Ureter (tissue), 1 donor: ENCODE results near the gene KCNH4. TPM values are rescaled to one million over a fixed set of nuclear protein-coding genes. Genes with fewer than 3 reads are reported as not detected.

Experiments
- DNase-seq: peaks from one replicate; pipeline ENCODE4 v3.0.0-alpha.2; 2020; ENCODE audit warnings: low spot score
- total RNA-seq: library from RNA; stranded (reverse); gene quantifications from one replicate; pipeline ENCODE4 v1.2.4, GENCODE V29; 2023
- donor health status: DM: yes; HTN: yes; CAD: no.

KCNH4 gene
- total RNA-seq, 1 donor from 2014 or later: 0.99 TPM

DNA sequence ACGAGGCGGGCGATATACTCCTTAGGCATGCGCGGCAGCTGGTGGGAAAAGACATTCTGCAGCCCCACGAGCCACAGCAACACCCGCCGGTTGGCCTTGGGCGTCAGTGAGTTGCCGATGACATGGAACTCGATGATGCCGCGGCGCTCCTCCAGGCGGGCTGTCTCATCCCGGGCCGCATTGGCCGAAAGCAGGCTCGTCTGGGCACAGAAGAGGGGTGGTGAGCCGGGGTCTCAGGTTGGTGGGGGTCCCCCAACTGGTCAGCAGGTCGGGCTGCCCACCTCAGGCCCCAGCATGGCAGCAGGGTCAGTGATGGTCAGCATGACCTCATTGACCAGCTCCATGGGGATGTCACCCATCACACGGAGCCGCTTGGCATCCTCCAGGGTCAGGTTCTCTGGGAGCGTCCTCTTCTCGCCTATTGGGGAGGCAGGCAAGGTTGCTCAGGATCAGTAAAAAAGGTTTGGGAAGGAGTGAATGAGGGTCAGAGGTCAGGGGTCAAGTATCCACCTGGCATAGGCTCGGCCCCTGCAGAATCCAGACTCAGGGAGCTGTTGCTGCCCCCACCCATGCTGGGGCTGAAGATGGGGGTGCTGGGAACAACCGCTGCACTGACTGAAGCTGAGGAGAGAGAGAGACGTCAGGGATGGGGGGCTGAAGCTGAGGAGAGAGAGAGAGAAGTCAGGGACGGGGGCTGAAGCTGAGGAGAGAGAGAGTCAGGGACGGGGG is 63.4 kb downstream of the KCNH4 start:
- no peak for DNase-seq

- DNase-seq: peak; percentile 88
These were observed 64.1 kb downstream of the KCNH4 start for GRCh38 chr17:42116705-42117396.

DNA sequence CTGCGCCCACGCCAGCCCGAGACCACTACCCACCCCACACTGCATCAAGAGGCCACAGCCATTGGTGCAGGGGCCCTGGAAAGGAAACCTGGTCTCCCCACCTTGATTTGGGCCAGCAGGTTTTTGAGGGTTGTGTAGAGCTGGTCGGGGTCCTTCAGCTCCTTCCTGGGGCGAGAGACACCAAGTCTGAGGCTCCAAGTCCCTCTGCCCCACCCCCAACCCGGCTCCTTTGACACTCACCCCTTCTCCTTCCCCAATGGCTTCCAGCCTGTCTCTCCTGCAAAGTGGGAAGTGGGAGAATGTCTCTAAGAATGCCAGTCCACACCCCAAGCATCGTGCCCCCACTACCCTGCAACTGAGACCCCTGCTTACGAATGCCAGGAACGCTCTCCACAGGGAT is 66.8 kb downstream of the KCNH4 start:
- DNase-seq: no peak

GRCh38 chr17:42113293-42114069 is 67.5 kb downstream of the KCNH4 start:
- DNase-seq: no peak

DNA sequence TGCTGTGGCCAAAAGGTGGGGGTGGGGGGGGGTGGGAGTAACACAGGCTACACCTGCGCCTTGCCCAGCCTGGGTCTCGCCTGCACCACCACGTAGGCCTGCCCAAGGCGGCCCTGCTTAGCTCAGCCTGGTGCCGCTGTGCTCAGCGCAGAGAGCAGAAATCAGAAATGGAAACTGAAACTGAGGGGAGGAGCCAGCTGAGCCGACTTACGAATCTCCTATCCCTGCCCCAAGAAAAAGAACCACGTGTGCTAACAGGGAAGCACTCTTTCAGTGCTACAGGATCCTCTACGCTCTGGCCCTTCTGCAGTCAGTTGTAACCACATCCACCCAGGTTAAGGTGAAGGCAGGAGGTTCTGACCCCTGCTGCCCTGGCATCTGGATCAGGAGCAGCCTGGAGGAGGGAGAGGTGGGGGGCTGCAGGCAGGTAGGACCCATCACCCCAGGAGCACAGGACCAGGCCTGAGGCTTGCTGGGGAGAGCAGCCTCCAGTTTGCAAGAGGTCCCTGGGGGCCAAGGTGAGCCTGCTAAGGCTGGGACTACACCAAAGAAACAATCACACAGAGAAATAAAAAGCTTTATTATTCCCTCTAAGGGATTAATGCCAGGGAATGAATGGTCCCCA is 68.3 kb downstream of the KCNH4 start, which contains the start of gene DHX58:
Gene DHX58, minus strand, starts transcription at position 163 of the 625 bp plus-strand sequence. CDS start 822 bp downstream, outside the sequence.
- peak; percentile 84 for DNase-seq

DNA sequence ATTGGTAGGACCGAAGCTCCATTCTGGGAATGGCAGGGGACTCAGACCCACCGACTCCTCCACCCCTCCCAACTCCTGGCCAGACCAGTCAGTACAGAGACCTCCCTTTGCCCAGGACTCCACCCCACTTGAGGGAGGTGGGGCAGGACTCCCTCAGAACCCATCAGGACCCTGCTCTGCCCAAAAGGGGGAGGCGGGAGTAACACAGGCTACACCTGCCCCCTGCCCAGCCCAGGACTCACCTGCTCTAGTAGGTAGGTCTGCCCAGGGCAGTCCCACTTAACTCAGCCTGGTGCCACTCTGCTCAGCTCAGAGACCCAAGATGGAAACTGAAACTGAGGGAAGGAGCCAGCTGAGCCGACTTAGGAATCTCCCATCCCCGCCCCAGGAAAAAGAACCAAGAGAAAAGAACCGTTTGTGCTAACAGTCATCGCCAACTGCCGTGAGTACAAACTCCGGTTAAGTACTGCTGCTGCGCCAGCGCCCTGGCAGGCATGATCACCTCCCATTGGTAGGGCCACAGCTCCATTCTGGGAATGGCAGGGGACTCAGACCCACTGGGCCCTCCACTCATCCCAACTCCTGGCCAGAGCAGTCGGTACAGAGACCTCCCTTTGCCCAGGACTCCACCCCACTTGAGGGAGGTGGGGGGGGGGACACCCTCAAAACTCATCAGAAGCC is 68.9 kb downstream of the KCNH4 start:
- DNase-seq: no peak

DNA sequence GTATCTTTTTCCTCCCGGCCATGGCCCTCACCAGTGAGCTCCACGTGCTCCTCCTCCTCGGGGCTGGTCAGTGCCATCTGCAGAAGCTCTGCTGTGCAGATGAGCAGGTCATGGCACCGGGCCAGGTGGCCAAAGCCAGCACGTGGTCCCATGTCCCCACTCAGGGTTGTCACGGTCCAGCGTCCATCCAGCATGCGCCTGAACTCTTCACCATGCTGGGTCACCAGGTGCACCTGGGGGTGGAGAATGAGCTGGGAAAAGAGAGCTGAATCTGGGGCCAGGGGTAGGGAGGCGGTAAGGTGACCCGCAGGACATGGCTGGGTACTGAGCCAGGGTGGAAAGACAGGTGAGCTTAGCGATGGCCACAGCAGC is 69.7 kb downstream of the KCNH4 start:
- DNase-seq: no peak

DNA sequence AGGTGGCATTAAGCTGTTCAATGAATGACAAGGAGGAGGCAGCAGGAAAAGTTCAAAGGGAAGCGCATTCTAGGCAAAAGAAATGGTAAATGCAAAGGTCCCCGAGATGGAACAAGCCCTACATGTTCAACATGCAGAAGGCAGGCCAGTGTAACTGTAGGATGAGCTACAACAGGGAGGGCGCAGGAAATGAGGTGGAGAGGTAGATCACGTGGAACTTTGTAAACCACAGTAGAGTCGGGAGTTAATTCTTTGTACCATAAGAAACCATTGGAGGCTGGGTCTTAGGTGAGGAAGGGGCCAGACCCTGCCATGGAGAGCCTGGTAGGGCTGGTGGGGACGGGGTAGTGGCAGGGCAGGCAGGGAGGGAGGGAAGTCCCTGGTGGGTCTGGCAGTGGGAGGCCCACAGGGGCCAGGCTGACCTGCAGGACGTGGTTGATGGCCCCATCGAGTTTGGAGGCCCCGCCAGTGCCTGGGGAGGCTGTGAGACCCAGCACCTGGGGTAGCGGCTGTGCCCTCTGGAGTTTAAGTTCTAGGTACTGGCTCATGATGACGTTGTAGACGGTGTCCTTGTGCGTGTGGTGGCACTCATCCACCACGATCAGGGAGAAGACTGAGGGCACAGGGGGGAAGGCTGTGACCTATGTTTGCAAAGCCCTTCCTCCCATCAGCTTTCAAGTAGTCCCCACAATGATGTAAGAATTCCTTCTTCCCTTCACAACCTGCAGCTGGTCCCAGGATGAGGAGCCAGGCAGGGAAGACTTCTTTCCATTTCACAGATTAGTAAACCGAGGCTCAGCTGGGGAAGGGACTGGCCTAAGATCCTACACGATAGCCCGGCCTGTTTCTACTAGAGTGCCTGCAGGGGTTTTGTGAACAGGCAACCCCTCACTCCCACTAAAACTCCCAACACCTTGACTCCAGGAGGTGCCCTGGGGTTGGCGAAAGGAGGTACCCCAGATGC is 70.4 kb downstream of the KCNH4 start:
- DNase-seq: no peak

GRCh38 chr17:42109086-42109485 is 71.9 kb downstream of the KCNH4 start:
- DNase-seq: no peak

GRCh38 chr17:42107597-42108576 is 73.1 kb downstream of the KCNH4 start:
- DNase-seq: peak; percentile 74

- no peak for DNase-seq
These were observed 73.8 kb downstream of the KCNH4 start for GRCh38 chr17:42107124-42107523.

Other genes starting within 250 kb of the KCNH4 start
- 45.7 TPM for gene CNP, start 214.3 kb downstream of the KCNH4 start, total RNA-seq
- gene DNAJC7, start 163.7 kb downstream of the KCNH4 start, total RNA-seq: 111 TPM
- gene NKIRAS2, start 161.1 kb downstream of the KCNH4 start, total RNA-seq: 20.8 TPM
- 1.9 TPM for gene C17orf113, start 130.5 kb downstream of the KCNH4 start, total RNA-seq
- 1.2 TPM for gene ZNF385C, start 82.7 kb downstream of the KCNH4 start, total RNA-seq
- gene DHX58, start 68.4 kb downstream of the KCNH4 start, total RNA-seq: 31.3 TPM
- gene KAT2A, start 59.8 kb downstream of the KCNH4 start, total RNA-seq: 62.8 TPM
- not detected for gene HSPB9, start 58.3 kb downstream of the KCNH4 start, total RNA-seq
- 120 TPM for gene RAB5C, start 26.2 kb downstream of the KCNH4 start, total RNA-seq
- not detected for gene HCRT, start 4.3 kb upstream of the KCNH4 start, total RNA-seq
- gene GHDC, start 13.4 kb upstream of the KCNH4 start, total RNA-seq: 26.2 TPM
- 64.0 TPM for gene STAT5B, start 95.2 kb upstream of the KCNH4 start, total RNA-seq
- gene STAT5A, start 107.4 kb upstream of the KCNH4 start, total RNA-seq: 37.4 TPM
- gene STAT3, start 207.3 kb upstream of the KCNH4 start, total RNA-seq: 295 TPM
- gene CAVIN1, start 242.1 kb upstream of the KCNH4 start, total RNA-seq: 177 TPM